Neuronal stem cell (in vitro differentiated cells): Measurements from ENCODE around the gene ANKS1B.

ENCODE experiments used
- DNase-seq: peaks from one replicate; pipeline ENCODE4 v3.0.0-alpha.2; 2013; ENCODE audit warnings: low spot score
- H2AFZ ChIP-seq: one replicate; pipeline ENCODE4 v1.6.1; 2013; ENCODE audit warnings: mild to moderate bottlenecking, low read length, inconsistent platforms
- H2AK5ac ChIP-seq: 2 replicates; pipeline ENCODE4 v1.6.1; 2013; ENCODE audit warnings: low read depth, mild to moderate bottlenecking, inconsistent platforms, low read length, moderate library complexity, mixed read lengths
- H2BK120ac ChIP-seq: 2 replicates; pipeline ENCODE4 v1.6.1; 2013; ENCODE audit warnings: low read depth, mild to moderate bottlenecking, inconsistent platforms, low read length, moderate library complexity, mixed read lengths
- H2BK12ac ChIP-seq: one replicate; pipeline ENCODE4 v1.6.1; 2013; ENCODE audit warnings: low read length, inconsistent platforms
- H2BK15ac ChIP-seq: 2 replicates; pipeline ENCODE4 v1.6.1; 2013; ENCODE audit warnings: mild to moderate bottlenecking, low read length, inconsistent platforms, mixed read lengths
- H2BK5ac ChIP-seq: one replicate; pipeline ENCODE4 v1.6.1; 2013; ENCODE audit warnings: inconsistent platforms, mild to moderate bottlenecking, low read length, moderate library complexity
- H3K14ac ChIP-seq: one replicate; pipeline ENCODE4 v1.6.1; 2013; ENCODE audit warnings: low read length, inconsistent platforms
- H3K18ac ChIP-seq: 2 replicates; pipeline ENCODE4 v1.6.1; 2013; ENCODE audit warnings: low read length, inconsistent platforms
- H3K23ac ChIP-seq: 2 replicates; pipeline ENCODE4 v1.6.1; 2013; ENCODE audit warnings: low read depth, mild to moderate bottlenecking, mixed read lengths, low read length, inconsistent platforms; ENCODE audit not compliant: poor library complexity
- H3K27ac ChIP-seq: replicated peaks from 3 replicates; pipeline ENCODE4 v1.5.1; 2013; ENCODE audit warnings: low read length, inconsistent platforms
- H3K27me3 ChIP-seq, 3 experiments: 2 replicates each; pipeline ENCODE4 v1.6.1; 2013; ENCODE audit warnings: low read length in 3 of 3, mild to moderate bottlenecking in 2 of 3, inconsistent platforms in 1 of 3, low read depth in 1 of 3, mixed read lengths in 1 of 3, moderate library complexity in 1 of 3; ENCODE audit not compliant: control insufficient read depth in 3 of 3, insufficient read depth in 3 of 3
- H3K36me3 ChIP-seq, 2 donors: replicated peaks in 1 of 2; 2 replicates each; pipeline ENCODE4 v1.6.1; 2013; ENCODE audit warnings: low read length in 2 of 2; ENCODE audit not compliant: control insufficient read depth in 2 of 2, insufficient read depth in 2 of 2
- H3K4ac ChIP-seq: 2 replicates; pipeline ENCODE4 v1.6.1; 2013; ENCODE audit warnings: inconsistent platforms, mild to moderate bottlenecking, low read length, moderate library complexity
- H3K4me1 ChIP-seq, 2 donors: 1 replicate in 1 of 2; 2 replicates in 1 of 2; pipeline ENCODE4 v1.6.1; 2013; ENCODE audit warnings: low read length in 2 of 2, low read depth in 1 of 2; ENCODE audit not compliant: control insufficient read depth in 2 of 2, insufficient read depth in 1 of 2
- H3K4me2 ChIP-seq: one replicate; pipeline ENCODE4 v1.6.1; 2013; ENCODE audit warnings: mild to moderate bottlenecking, low read length, inconsistent platforms; ENCODE audit not compliant: insufficient read depth, poor library complexity, severe bottlenecking
- H3K4me3 ChIP-seq, 2 donors: 2 replicates each; pipeline ENCODE4 v1.5.1; 2013; ENCODE audit warnings: low read length in 2 of 2, mild to moderate bottlenecking in 2 of 2, inconsistent platforms in 1 of 2, moderate library complexity in 1 of 2
- H3K79me1 ChIP-seq: one replicate; pipeline ENCODE4 v1.6.1; 2013; ENCODE audit warnings: low read depth, mild to moderate bottlenecking, inconsistent platforms, low read length, moderate library complexity
- H3K9ac ChIP-seq: one replicate; pipeline ENCODE4 v1.6.1; 2013; ENCODE audit warnings: mild to moderate bottlenecking, low read depth, low read length, inconsistent platforms; ENCODE audit not compliant: poor library complexity
- H3K9me3 ChIP-seq, 2 donors: replicated peaks in 1 of 2; 2 replicates each; pipeline versions ENCODE3 to v1.6.1; 2013; ENCODE audit warnings: low read length in 2 of 2, mild to moderate bottlenecking in 2 of 2, inconsistent platforms in 1 of 2, low read depth in 1 of 2, mixed read lengths in 1 of 2, moderate library complexity in 1 of 2; ENCODE audit not compliant: control insufficient read depth in 2 of 2, insufficient read depth in 1 of 2
- H4K8ac ChIP-seq: one replicate; pipeline ENCODE4 v1.6.1; 2013; ENCODE audit warnings: low read depth, mild to moderate bottlenecking, inconsistent platforms, low read length, moderate library complexity
- H4K91ac ChIP-seq: one replicate; pipeline ENCODE4 v1.6.1; 2013; ENCODE audit warnings: low read length, low read depth, mild to moderate bottlenecking, inconsistent platforms; ENCODE audit not compliant: poor library complexity
- WGBS, 2 donors: extraction: QIAGEN DNeasy Blood & Tissue Kit; methylation state at CpG; one replicate each; pipeline ENCODE4 v1.1.7; 2013; ENCODE audit warnings: missing lambda C conversion rate in 2 of 2, mixed read lengths in 1 of 2; ENCODE audit not compliant: insufficient read length in 2 of 2, insufficient replicate concordance in 1 of 2; ENCODE audit errors: extremely low coverage in 2 of 2; 5-methylcytosine and 5-hydroxymethylcytosine counted together

Gene ANKS1B

DNA sequence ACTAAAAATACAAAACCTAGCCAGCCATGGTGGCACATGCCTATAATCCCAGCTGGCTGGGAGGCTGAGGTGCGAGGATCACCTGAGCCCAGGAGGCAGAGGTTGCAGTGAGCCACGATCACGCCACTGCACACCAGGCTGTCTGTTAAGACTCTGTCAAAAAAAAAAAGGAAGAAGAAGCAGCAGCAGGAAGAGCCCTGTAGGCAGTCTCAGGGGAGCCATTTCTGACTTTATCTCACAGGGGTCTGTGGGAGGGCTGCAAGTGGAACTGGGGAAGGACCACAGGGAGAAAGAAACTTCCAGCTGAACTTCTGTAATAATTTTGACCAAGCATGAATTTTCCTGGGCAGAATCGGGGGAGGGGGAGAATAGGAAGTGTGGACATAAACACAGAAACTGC is 304.5 kb downstream of the ANKS1B start:
- H3K9me3 ChIP-seq, result no peaks in the 10 kb centered on the region
- no peak overlapping the region for H2BK120ac ChIP-seq
- no peak for DNase-seq
- no CpG with 5 or more reads among the region's 4 CpGs for WGBS, 2 donors
- no peaks in the 10 kb centered on the region for H3K4me1 ChIP-seq
- no peak overlapping the region for H2BK5ac ChIP-seq
- H3K9ac ChIP-seq, result no peak overlapping the region
- no peak overlapping the region for H4K91ac ChIP-seq
- H3K79me1 ChIP-seq, result no peaks in the 10 kb centered on the region
- H3K27ac ChIP-seq, result no peak overlapping the region
- no peak overlapping the region for H2AK5ac ChIP-seq
- H3K4ac ChIP-seq, result no peak overlapping the region
- H4K8ac ChIP-seq, result no peak overlapping the region
- H2AFZ ChIP-seq, result no peak overlapping the region
- no peaks in the 10 kb centered on the region for H3K27me3 ChIP-seq
- H2BK12ac ChIP-seq, result no peak overlapping the region
- H3K18ac ChIP-seq, result no peak overlapping the region
- H3K4me2 ChIP-seq, result no peak overlapping the region
- H3K14ac ChIP-seq, result no peak overlapping the region
- no peaks in the 10 kb centered on the region for H3K36me3 ChIP-seq
- no peak overlapping the region for H2BK15ac ChIP-seq
- no peak overlapping the region for H3K23ac ChIP-seq
- no peak overlapping the region for H3K4me3 ChIP-seq

DNA sequence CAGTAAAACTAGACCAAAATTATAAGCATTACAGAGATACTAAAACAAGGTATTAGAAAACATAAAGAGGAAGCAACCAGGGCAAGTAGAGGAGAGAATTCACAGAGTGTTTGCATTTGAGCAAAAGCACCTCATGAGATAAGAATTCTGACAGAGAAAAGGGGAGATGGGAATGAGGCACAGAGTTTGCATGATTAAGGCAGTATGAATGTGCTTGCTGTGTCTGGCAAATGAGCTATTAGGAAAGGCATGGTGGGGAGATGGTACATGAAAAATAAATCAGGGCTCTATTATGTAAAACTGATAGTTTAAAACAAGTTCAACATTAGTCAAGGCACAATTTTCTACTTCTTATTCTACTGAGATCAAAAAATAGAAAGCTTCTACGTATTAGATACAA is 314.1 kb downstream of the ANKS1B start:
- DNase-seq, result no peak

DNA sequence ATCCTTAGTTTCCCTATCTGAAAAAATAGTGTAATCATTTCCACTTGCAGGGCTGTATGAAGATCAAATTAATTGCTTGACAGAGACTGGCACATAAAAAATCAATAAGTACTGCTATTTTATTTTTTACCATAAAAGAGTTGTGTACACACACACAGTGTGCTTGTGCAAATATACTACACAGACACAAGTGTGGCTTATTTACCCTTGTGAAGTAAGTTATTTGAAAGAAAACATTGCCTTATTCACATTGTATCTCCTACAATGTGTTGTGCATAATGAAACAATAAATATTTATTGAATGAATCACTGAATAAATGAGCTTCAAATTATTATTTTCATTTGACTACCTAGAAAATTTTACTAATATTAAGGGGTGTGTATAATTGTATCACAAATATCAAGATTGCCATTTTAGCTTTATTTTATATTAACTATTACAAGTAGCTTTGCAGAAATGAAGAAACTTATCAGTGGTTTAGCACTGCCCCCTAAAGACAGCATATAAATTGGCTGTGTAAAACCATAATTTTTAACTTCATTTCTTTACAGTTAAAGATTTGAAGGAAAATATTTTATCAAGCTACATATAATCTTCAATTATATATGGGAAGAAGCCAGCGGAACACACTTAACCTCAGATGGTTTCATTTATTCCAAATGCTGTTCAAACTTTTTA is 325.9 kb downstream of the ANKS1B start:
- Histone ChIP-seq H3K18ac (no peak overlapping the region), H3K9me3 (no peaks in the 10 kb centered on the region), H3K4me3 (no peak overlapping the region), H3K27me3 (no peaks in the 10 kb centered on the region), H3K14ac (no peak overlapping the region), H2AFZ (no peak overlapping the region), H2BK12ac (no peak overlapping the region), H3K79me1 (no peaks in the 10 kb centered on the region), H3K27ac (no peak overlapping the region), H2BK120ac (no peak overlapping the region), H3K4me1 (no peaks in the 10 kb centered on the region), H3K4me2 (no peak overlapping the region), H2BK15ac (no peak overlapping the region), H3K9ac (no peak overlapping the region), H2BK5ac (no peak overlapping the region), H2AK5ac (no peak overlapping the region), H4K91ac (no peak overlapping the region), H4K8ac (no peak overlapping the region), H3K4ac (no peak overlapping the region), H3K23ac (no peak overlapping the region), H3K36me3 (no peaks in the 10 kb centered on the region)
- DNase-seq, result no peak
- WGBS, 2 donors, result no CpG with 5 or more reads among the region's 1 CpG

More for the DNA sequence above, 314.1 kb downstream of the ANKS1B start:
- Histone ChIP-seq H2AK5ac (no peak overlapping the region), H2BK5ac (no peak overlapping the region), H2BK12ac (no peak overlapping the region), H3K18ac (no peak overlapping the region), H4K91ac (no peak overlapping the region), H4K8ac (no peak overlapping the region), H2BK15ac (no peak overlapping the region), H3K9ac (no peak overlapping the region), H2BK120ac (no peak overlapping the region), H3K4me3 (no peak overlapping the region), H3K14ac (no peak overlapping the region), H3K27me3 (no peaks in the 10 kb centered on the region), H3K9me3 (no peaks in the 10 kb centered on the region), H3K4me1 (no peaks in the 10 kb centered on the region), H3K79me1 (no peaks in the 10 kb centered on the region), H2AFZ (no peak overlapping the region), H3K4me2 (no peak overlapping the region), H3K27ac (no peak overlapping the region), H3K4ac (no peak overlapping the region), H3K36me3 (no peaks in the 10 kb centered on the region), H3K23ac (no peak overlapping the region)
- no CpG with 5 or more reads among the region's 1 CpG for WGBS, 2 donors

DNA sequence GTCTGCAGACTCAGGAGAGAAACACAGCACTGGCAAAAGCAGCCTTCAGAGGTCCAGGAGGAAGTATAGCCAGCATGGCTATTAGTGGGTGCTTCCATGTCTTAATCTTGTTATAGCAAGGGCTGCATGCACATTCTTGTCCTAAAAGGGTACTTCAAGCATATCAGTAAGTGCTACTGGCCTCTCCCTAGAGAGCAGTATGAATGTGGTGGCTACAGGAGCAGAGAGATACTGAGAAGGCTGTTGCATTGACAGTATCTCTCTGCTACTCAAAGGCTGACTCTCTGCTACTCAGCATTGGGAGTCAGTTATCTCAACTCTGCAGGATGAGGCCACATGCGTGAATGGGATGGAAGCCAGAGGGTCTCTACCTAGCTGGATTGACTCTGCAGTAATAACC is 335.2 kb downstream of the ANKS1B start:
- Histone ChIP-seq H2BK12ac (no peak overlapping the region), H3K36me3 (no peaks in the 10 kb centered on the region), H2BK15ac (no peak overlapping the region), H2AK5ac (no peak overlapping the region), H2AFZ (no peak overlapping the region), H3K14ac (no peak overlapping the region), H3K27ac (no peak overlapping the region), H2BK120ac (no peak overlapping the region), H4K91ac (no peak overlapping the region), H3K9me3 (no peaks in the 10 kb centered on the region), H3K4ac (no peak overlapping the region), H3K18ac (no peak overlapping the region), H3K4me1 (no peaks in the 10 kb centered on the region), H3K27me3 (no peaks in the 10 kb centered on the region), H3K4me3 (no peak overlapping the region), H3K79me1 (no peaks in the 10 kb centered on the region), H3K23ac (no peak overlapping the region), H3K4me2 (no peak overlapping the region), H3K9ac (no peak overlapping the region), H2BK5ac (no peak overlapping the region), H4K8ac (no peak overlapping the region)
- WGBS, 2 donors, result no CpG with 5 or more reads among the region's 1 CpG
- no peak for DNase-seq
